Activated B cell treated with CpG ODN at 0.5 μM for 24 hours (primary cell): ENCODE measurements around the gene GRAMD1A. TPM values are rescaled to one million over a fixed set of nuclear protein-coding genes. Genes with fewer than 3 reads are reported as not detected.
"Not testable (repeated sequence)": the region's sequence is repeated elsewhere in the genome, so short reads cannot be mapped to it uniquely, and the experiment has no call there.

Source experiments
- ATAC-seq: fragments of 200-7000 bp; cut with Tn5 transposase; one replicate; pipeline ENCODE4 v1.10.0; 2021; ENCODE audit warnings: low read depth, mild to moderate bottlenecking, moderate library complexity
- CTCF ChIA-PET: fragments of 350-600 bp; sonication (Branson Sonifier 250); formaldehyde crosslinking; loops from one replicate; lab custom pipeline; 2021; ENCODE audit warnings: antibody characterized with exemption; lab: Charles Lee
- POLR2A ChIA-PET: fragments of 350-600 bp; sonication (Branson Sonifier 250); formaldehyde crosslinking; loops from one replicate; lab custom pipeline; 2021; ENCODE audit warnings: antibody characterized with exemption; lab: Charles Lee
- DNase-seq: peaks from one replicate; pipeline ENCODE4 v3.0.0; 2022
- H3K27ac Mint-ChIP-seq: one replicate; pipeline ENCODE4 v1.8.0; 2020; ENCODE audit warnings: mixed read lengths
- H3K27me3 Mint-ChIP-seq: one replicate; pipeline ENCODE4 v1.8.0; 2021; ENCODE audit warnings: mixed read lengths
- H3K36me3 Mint-ChIP-seq: one replicate; pipeline ENCODE4 v1.8.0; 2021; ENCODE audit warnings: low read depth, mixed read lengths
- H3K4me1 Mint-ChIP-seq: one replicate; pipeline ENCODE4 v1.8.0; 2021; ENCODE audit warnings: mixed read lengths
- H3K4me3 Mint-ChIP-seq: one replicate; pipeline ENCODE4 v1.8.0; 2020; ENCODE audit warnings: mild to moderate bottlenecking, mixed read lengths
- H3K9me3 Mint-ChIP-seq: one replicate; pipeline ENCODE4 v1.8.0; 2020; ENCODE audit warnings: mixed read lengths
- CTCF ChIP-seq: fragments of 200-600 bp; IDR thresholded peaks from one replicate; pipeline ENCODE4 v1.8.0; 2022; ENCODE audit warnings: antibody characterized with exemption, mild to moderate bottlenecking
- intact Hi-C: fragments of 100-400 bp; cut with micrococcal nuclease; formaldehyde crosslinking; loops from one replicate; pipeline ENCODE4 v1.15.1; 2024
- total RNA-seq: library from RNA; stranded (reverse); gene quantifications from 2 replicates; pipeline ENCODE4 v1.2.3, GENCODE V29; 2022

Gene GRAMD1A
- total RNA-seq, 1 donor from 2014 or later, result 52.9 TPM

DNA sequence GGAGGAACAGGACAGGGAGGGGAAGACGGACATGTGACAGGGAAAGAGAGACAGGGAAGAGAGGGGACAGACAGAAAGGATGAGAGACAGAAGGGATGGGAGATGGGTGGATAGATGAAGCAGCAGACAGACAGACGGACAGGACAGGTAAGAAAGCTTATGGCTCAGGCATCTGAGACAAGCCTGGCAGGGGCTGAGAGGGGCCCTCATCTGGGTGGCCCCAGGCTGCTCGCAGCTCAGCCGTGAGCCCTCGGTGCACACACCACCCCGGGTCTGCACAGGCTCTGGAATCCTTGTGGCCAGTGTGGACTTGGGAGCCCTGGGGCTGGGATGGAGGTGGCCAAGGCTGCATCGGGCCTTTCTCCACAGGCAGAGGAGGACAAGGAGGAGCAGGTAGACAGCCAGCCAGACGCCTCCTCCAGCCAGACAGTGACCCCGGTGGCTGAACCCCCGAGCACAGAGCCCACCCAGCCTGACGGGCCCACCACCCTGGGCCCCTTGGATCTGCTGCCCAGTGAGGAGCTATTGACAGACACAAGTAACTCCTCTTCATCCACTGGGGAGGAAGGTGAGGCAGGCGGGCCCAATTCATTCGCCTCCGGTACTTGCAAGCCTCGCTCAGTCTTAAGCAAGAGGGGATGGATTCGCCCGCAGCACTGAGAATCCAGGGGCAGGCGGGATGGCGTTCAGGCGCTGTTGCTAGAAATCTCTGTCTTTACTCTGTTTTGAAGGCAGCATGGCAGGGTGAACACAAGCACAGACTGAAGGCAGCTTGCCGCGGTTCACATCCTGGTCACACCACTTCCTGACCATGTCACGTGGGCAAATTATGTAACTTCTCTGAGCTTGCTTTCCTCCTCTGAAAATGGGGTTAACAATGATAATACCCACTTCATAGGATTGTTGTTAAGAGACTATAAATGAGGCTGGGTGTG is 14.0 kb downstream of the GRAMD1A start:
- Mint-ChIP-seq H3K4me1 (peaks cover 31% of the 10 kb centered on the region), H3K9me3 (no peaks in the 10 kb centered on the region), H3K27ac (peak overlapping the region; percentile 70), H3K27me3 (no peaks in the 10 kb centered on the region), H3K36me3 (peaks cover 73% of the 10 kb centered on the region), H3K4me3 (no peak overlapping the region)
- no peak for ATAC-seq
- ChIA-PET POLR2A (interaction anchor here (0.8 to 2.8 kb wide), 3 partner anchors 14 to 42 kb away, joined by 3 to 12 read pairs (median 4); partner anchors contain the start of gene GRAMD1A), CTCF (interaction anchor here (0.9 to 5.5 kb wide), 4 partner anchors 13 to 374 kb away, joined by 3 to 48 read pairs (median 4); no protein-coding TSS in a partner anchor)
- intact Hi-C loops, result loop anchor here (1.0 kb wide), 1 partner anchor 41 kb away; no protein-coding TSS in a partner anchor
- TF ChIP-seq CTCF, result no peak
- no peak for DNase-seq

- POLR2A ChIA-PET, result interaction anchor here (0.8 to 2.8 kb wide), 3 partner anchors 14 to 42 kb away, joined by 3 to 12 read pairs (median 4); partner anchors contain the start of gene GRAMD1A
- H3K36me3 Mint-ChIP-seq, result peaks cover 73% of the 10 kb centered on the region
- DNase-seq, H3K27me3 Mint-ChIP-seq, H3K9me3 Mint-ChIP-seq, ATAC-seq, H3K4me3 Mint-ChIP-seq, intact Hi-C loops: not testable (repeated sequence)
- H3K4me1 Mint-ChIP-seq, result peaks cover 31% of the 10 kb centered on the region
- CTCF ChIA-PET, result interaction anchor here (0.9 to 5.5 kb wide), 3 partner anchors 12 to 375 kb away, joined by 4 to 48 read pairs (median 4); no protein-coding TSS in a partner anchor
- peak overlapping the region; percentile 70 for H3K27ac Mint-ChIP-seq
Observed at GRCh38 chr19:35014774-35015173, 14.7 kb downstream of the GRAMD1A start.

GRCh38 chr19:35015270-35015953 is 15.3 kb downstream of the GRAMD1A start:
- CTCF ChIA-PET, result interaction anchor here (5.5 kb wide), 1 partner anchor 43 kb away, joined by 48 read pairs; no protein-coding TSS in a partner anchor
- peaks cover 73% of the 10 kb centered on the region for H3K36me3 Mint-ChIP-seq

DNA sequence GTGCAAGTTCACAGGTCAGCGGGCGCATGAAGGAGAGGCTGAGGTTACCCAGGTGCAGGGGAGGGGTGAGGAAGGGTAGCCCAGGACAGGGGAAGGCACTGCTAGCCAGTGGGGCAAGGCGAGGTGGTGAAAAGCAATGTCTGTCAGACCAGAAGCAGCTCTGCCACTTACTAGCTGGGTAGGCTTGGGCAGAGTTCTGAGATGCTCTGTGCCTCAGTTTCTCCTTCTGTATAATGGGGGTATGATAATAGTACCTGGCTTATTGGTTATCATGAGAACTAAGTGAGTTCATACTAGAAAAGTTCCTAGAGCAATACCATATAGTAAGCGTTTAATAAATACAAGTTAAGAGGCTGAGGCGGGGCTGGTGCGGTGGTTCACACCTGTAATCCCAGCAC is 15.8 kb downstream of the GRAMD1A start:
- H3K27ac Mint-ChIP-seq, result no peak overlapping the region
- intact Hi-C loops, result no loop called here

More at GRCh38 chr19:35015270-35015953, 15.3 kb downstream of the GRAMD1A start:
- DNase-seq, result no peak
- no peak for ATAC-seq
- Mint-ChIP-seq H3K27ac (no peak overlapping the region), H3K9me3 (no peaks in the 10 kb centered on the region), H3K4me1 (peaks cover 31% of the 10 kb centered on the region), H3K27me3 (no peaks in the 10 kb centered on the region), H3K4me3 (no peak overlapping the region)
- intact Hi-C loops, result no loop called here
- POLR2A ChIA-PET, result interaction anchor here (1.5 kb wide), 1 partner anchor 43 kb away, joined by 4 read pairs; no protein-coding TSS in a partner anchor
- no peak for TF ChIP-seq CTCF

More for the DNA sequence above, 15.8 kb downstream of the GRAMD1A start:
- ChIA-PET POLR2A (no interaction called here), CTCF (no interaction called here)
- DNase-seq, result no peak
- no peaks in the 10 kb centered on the region for H3K9me3 Mint-ChIP-seq
- no peaks in the 10 kb centered on the region for H3K27me3 Mint-ChIP-seq
- peaks cover 73% of the 10 kb centered on the region for H3K36me3 Mint-ChIP-seq
- ATAC-seq, result no peak
- H3K4me1 Mint-ChIP-seq, result peaks cover 31% of the 10 kb centered on the region
- TF ChIP-seq CTCF, result no peak
- H3K4me3 Mint-ChIP-seq, result no peak overlapping the region
